Astrocyte (in vitro differentiated cells and primary cell): ENCODE results near the gene HMGXB3.

Experiments
- CTCF ChIP-seq: IDR thresholded peaks from 2 replicates; pipeline ENCODE4 v1.5.1; 2011; ENCODE audit warnings: low read depth, mild to moderate bottlenecking, inconsistent platforms, low read length, moderate library complexity; ENCODE audit not compliant: insufficient read depth
- EZH2 ChIP-seq: IDR thresholded peaks from 2 replicates; pipeline ENCODE4 v1.6.1; 2012; ENCODE audit warnings: mild to moderate bottlenecking, low read length, inconsistent platforms; ENCODE audit not compliant: insufficient read depth

GRCh38 chr5:150065886-150066285 is 65.3 kb downstream of the HMGXB3 start:
- TF ChIP-seq CTCF, result no peak
- no peak for TF ChIP-seq EZH2
